HEK293 (cell line): Measurements from ENCODE around the gene CHN2.

Experiments
- CTCF ChIA-PET: fragments of 350-600 bp; formaldehyde crosslinking; extraction: SDS; loops from one replicate; lab custom pipeline; 2021; ENCODE audit warnings: antibody characterized with exemption; lab: Yijun Ruan, JAX
- POLR2A ChIA-PET: fragments of 300-600 bp; formaldehyde crosslinking; extraction: SDS; loops from one replicate; lab custom pipeline; 2020; ENCODE audit warnings: antibody characterized with exemption, inconsistent platforms; lab: Yijun Ruan, JAX
- H3K27ac ChIP-seq: fragments of 200-500 bp; sonication (Bioruptor generic); 2 replicates; pipeline ENCODE4 v1.5.1; 2014; ENCODE audit warnings: low read depth, low read length, control low read depth, inconsistent platforms; ENCODE audit errors: extremely low read depth
- H3K36me3 ChIP-seq, 2 experiments: fragments of 200-500 bp in 1 of 2; sonication (Bioruptor generic) in 1 of 2; 1 replicate in 1 of 2; 2 replicates in 1 of 2; pipeline ENCODE4 v1.5.1; 2014 to 2017; ENCODE audit warnings: inconsistent platforms in 2 of 2, low read length in 2 of 2; ENCODE audit not compliant: control insufficient read depth in 2 of 2, insufficient read depth in 1 of 2
- H3K4me1 ChIP-seq: fragments of 200-500 bp; sonication (Bioruptor generic); 2 replicates; pipeline ENCODE4 v1.5.1; 2014; ENCODE audit warnings: mild to moderate bottlenecking, low read length, inconsistent platforms; ENCODE audit not compliant: control insufficient read depth, insufficient read depth
- H3K4me3 ChIP-seq: 2 replicates; pipeline ENCODE4 v1.5.1; 2011; ENCODE audit warnings: low read depth, mild to moderate bottlenecking, control low read depth, low read length, moderate library complexity
- H3K9me3 ChIP-seq: fragments of 200-500 bp; sonication (Bioruptor generic); 2 replicates; pipeline ENCODE4 v1.5.1; 2014; ENCODE audit warnings: low read depth, low read length, inconsistent platforms; ENCODE audit not compliant: control insufficient read depth, insufficient read depth
- HOXA7 ChIP-seq: sonication (generic); formaldehyde crosslinking; IDR thresholded peaks from 2 replicates; pipeline ENCODE4 v1.8.1; 2022; ENCODE audit warnings: missing genetic modification reagents, borderline replicate concordance
- OVOL3 ChIP-seq: fragments of 450-650 bp; formaldehyde crosslinking; IDR thresholded peaks from 2 replicates; pipeline ENCODE4 v1.5.1; 2016; ENCODE audit warnings: missing biosample characterization, missing genetic modification characterization
- SP7 ChIP-seq: fragments of 450-650 bp; formaldehyde crosslinking; IDR thresholded peaks from 2 replicates; pipeline ENCODE4 v1.5.1; 2016; ENCODE audit warnings: missing biosample characterization, missing genetic modification characterization
- TRIM28 ChIP-seq: IDR thresholded peaks from 2 replicates; pipeline ENCODE4 v1.6.1; 2011; ENCODE audit warnings: low read length, control low read depth, borderline replicate concordance
- ZEB2 ChIP-seq: fragments of 450-650 bp; formaldehyde crosslinking; IDR thresholded peaks from 2 replicates; pipeline ENCODE4 v1.5.1; 2016; ENCODE audit warnings: missing biosample characterization, missing genetic modification characterization
- ZNF133 ChIP-seq: fragments of 450-650 bp; formaldehyde crosslinking; IDR thresholded peaks from 2 replicates; pipeline ENCODE4 v1.5.1; 2016; ENCODE audit warnings: missing biosample characterization, missing genetic modification characterization
- ZNF202 ChIP-seq: fragments of 450-650 bp; formaldehyde crosslinking; IDR thresholded peaks from 2 replicates; pipeline ENCODE4 v1.5.1; 2016; ENCODE audit warnings: missing biosample characterization, missing genetic modification characterization, borderline replicate concordance
- ZNF302 ChIP-seq: fragments of 450-650 bp; formaldehyde crosslinking; IDR thresholded peaks from 2 replicates; pipeline ENCODE4 v1.5.1; 2016; ENCODE audit warnings: missing biosample characterization, missing genetic modification characterization, low read depth
- ZNF366 ChIP-seq: fragments of 450-650 bp; formaldehyde crosslinking; conservative IDR thresholded peaks from 2 replicates; pipeline ENCODE4 v1.5.1; 2016; ENCODE audit warnings: missing biosample characterization, missing genetic modification characterization
- ZNF404 ChIP-seq: fragments of 450-650 bp; formaldehyde crosslinking; IDR thresholded peaks from 2 replicates; pipeline ENCODE4 v1.5.1; 2017; ENCODE audit warnings: missing biosample characterization, missing genetic modification characterization
- ZNF530 ChIP-seq: fragments of 450-650 bp; formaldehyde crosslinking; IDR thresholded peaks from 2 replicates; pipeline ENCODE4 v1.5.1; 2016; ENCODE audit warnings: low read depth, missing biosample characterization, missing genetic modification characterization
- ZNF544 ChIP-seq: fragments of 450-650 bp; formaldehyde crosslinking; IDR thresholded peaks from 2 replicates; pipeline ENCODE4 v1.5.0; 2017; ENCODE audit warnings: missing biosample characterization, missing genetic modification characterization
- ZNF558 ChIP-seq: fragments of 450-650 bp; formaldehyde crosslinking; IDR thresholded peaks from 2 replicates; pipeline ENCODE4 v1.5.1; 2016; ENCODE audit warnings: missing biosample characterization, missing genetic modification characterization
- ZNF560 ChIP-seq: fragments of 450-650 bp; formaldehyde crosslinking; IDR thresholded peaks from 2 replicates; pipeline ENCODE4 v1.5.1; 2017; ENCODE audit warnings: missing biosample characterization, missing genetic modification characterization, borderline replicate concordance
- ZNF600 ChIP-seq: fragments of 450-650 bp; formaldehyde crosslinking; IDR thresholded peaks from 2 replicates; pipeline ENCODE4 v1.5.1; 2016; ENCODE audit warnings: missing biosample characterization, missing genetic modification characterization
- ZNF629 ChIP-seq: fragments of 450-650 bp; formaldehyde crosslinking; IDR thresholded peaks from 2 replicates; pipeline ENCODE4 v1.5.1; 2017; ENCODE audit warnings: missing biosample characterization, missing genetic modification characterization
- ZNF670 ChIP-seq: fragments of 450-650 bp; formaldehyde crosslinking; IDR thresholded peaks from 2 replicates; pipeline ENCODE4 v1.5.1; 2016; ENCODE audit warnings: missing biosample characterization, missing genetic modification characterization, low read depth
- ZSCAN23 ChIP-seq: fragments of 450-650 bp; formaldehyde crosslinking; IDR thresholded peaks from 2 replicates; pipeline ENCODE4 v1.5.1; 2016; ENCODE audit warnings: missing biosample characterization, missing genetic modification characterization
- TF ChIP-seq, protein P1 (sequence below): fragments of 450-650 bp; formaldehyde crosslinking; IDR thresholded peaks from 2 replicates; pipeline ENCODE4 v1.5.1; 2016; ENCODE audit warnings: missing biosample characterization, missing genetic modification characterization
- TF ChIP-seq, protein P2 (sequence below): fragments of 450-650 bp; formaldehyde crosslinking; IDR thresholded peaks from 2 replicates; pipeline ENCODE4 v1.5.1; 2016; ENCODE audit warnings: missing biosample characterization, missing genetic modification characterization
- TF ChIP-seq, protein P3 (sequence below): fragments of 450-650 bp; formaldehyde crosslinking; IDR thresholded peaks from 2 replicates; pipeline ENCODE4 v1.5.1; 2016; ENCODE audit warnings: missing biosample characterization, missing genetic modification characterization
- TF ChIP-seq, protein P4 (sequence below): fragments of 450-650 bp; formaldehyde crosslinking; IDR thresholded peaks from 2 replicates; pipeline ENCODE4 v1.5.1; 2017; ENCODE audit warnings: missing biosample characterization, mild to moderate bottlenecking, missing genetic modification characterization, moderate library complexity
- TF ChIP-seq, protein P5 (sequence below): fragments of 450-650 bp; formaldehyde crosslinking; conservative IDR thresholded peaks from 2 replicates; pipeline ENCODE4 v1.5.1; 2016; ENCODE audit warnings: low read depth, missing biosample characterization, missing genetic modification characterization

The CHN2 gene

DNA sequence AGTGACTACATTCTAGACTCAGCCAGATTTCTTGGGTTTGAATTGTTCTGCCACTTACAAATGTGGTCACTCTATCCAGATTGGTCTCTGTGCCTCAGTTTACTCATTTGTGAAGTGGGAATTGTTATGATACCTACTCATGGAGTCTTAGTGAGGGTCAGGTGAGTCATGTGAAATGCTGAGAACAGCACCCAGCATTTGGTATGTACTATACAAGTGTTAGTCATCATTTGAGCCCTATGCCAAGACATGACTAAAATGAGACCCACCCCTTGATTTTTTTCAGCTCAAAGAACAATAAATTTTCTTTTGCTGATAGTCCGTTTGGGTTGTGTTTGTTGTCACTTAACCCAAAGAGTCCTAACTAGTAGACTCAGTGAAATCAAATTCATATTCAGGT, 92.8 kb downstream of the CHN2 start:
- TF ChIP-seq, protein P1, sequence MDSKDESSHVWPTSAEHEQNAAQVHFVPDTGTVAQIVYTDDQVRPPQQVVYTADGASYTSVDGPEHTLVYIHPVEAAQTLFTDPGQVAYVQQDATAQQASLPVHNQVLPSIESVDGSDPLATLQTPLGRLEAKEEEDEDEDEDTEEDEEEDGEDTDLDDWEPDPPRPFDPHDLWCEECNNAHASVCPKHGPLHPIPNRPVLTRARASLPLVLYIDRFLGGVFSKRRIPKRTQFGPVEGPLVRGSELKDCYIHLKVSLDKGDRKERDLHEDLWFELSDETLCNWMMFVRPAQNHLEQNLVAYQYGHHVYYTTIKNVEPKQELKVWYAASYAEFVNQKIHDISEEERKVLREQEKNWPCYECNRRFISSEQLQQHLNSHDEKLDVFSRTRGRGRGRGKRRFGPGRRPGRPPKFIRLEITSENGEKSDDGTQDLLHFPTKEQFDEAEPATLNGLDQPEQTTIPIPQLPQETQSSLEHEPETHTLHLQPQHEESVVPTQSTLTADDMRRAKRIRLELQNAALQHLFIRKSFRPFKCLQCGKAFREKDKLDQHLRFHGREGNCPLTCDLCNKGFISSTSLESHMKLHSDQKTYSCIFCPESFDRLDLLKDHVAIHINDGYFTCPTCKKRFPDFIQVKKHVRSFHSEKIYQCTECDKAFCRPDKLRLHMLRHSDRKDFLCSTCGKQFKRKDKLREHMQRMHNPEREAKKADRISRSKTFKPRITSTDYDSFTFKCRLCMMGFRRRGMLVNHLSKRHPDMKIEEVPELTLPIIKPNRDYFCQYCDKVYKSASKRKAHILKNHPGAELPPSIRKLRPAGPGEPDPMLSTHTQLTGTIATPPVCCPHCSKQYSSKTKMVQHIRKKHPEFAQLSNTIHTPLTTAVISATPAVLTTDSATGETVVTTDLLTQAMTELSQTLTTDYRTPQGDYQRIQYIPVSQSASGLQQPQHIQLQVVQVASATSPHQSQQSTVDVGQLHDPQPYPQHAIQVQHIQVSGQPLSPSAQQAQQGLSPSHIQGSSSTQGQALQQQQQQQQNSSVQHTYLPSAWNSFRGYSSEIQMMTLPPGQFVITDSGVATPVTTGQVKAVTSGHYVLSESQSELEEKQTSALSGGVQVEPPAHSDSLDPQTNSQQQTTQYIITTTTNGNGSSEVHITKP, result peak; percentile 38; the same call in 1 of the 2 replicates
- TF ChIP-seq ZNF629 (tag by site-specific recombination) (peak; percentile 59; the same call in 1 of the 2 replicates), ZNF404 (tag by site-specific recombination) (no peak), ZEB2 (tag by site-specific recombination) (peak; percentile 68), ZNF600 (tag by site-specific recombination) (peak; percentile 52; the same call in 1 of the 2 replicates), SP7 (tag by site-specific recombination) (peak; percentile 52), HOXA7 (CRISPR knock-in tag) (no peak)
- TF ChIP-seq, protein P2, sequence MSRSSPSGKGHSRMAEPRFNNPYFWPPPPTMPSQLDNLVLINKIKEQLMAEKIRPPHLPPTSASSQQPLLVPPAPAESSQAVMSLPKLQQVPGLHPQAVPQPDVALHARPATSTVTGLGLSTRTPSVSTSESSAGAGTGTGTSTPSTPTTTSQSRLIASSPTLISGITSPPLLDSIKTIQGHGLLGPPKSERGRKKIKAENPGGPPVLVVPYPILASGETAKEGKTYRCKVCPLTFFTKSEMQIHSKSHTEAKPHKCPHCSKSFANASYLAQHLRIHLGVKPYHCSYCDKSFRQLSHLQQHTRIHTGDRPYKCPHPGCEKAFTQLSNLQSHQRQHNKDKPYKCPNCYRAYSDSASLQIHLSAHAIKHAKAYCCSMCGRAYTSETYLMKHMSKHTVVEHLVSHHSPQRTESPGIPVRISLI, result 0 out of 2 replicates have a peak, but pooled peaks have one; percentile 29
- Histone ChIP-seq H3K36me3 (no peaks in the 10 kb centered on the region), H3K4me3 (no peak overlapping the region), H3K4me1 (peaks cover 9% of the 10 kb centered on the region), H3K9me3 (no peaks in the 10 kb centered on the region), H3K27ac (no peak overlapping the region)
- CTCF ChIA-PET, result interaction anchor here (1.0 to 1.7 kb wide), 3 partner anchors 10 to 331 kb away, joined by 3 to 6 read pairs (median 3); no protein-coding TSS in a partner anchor
- POLR2A ChIA-PET, result no interaction called here

DNA sequence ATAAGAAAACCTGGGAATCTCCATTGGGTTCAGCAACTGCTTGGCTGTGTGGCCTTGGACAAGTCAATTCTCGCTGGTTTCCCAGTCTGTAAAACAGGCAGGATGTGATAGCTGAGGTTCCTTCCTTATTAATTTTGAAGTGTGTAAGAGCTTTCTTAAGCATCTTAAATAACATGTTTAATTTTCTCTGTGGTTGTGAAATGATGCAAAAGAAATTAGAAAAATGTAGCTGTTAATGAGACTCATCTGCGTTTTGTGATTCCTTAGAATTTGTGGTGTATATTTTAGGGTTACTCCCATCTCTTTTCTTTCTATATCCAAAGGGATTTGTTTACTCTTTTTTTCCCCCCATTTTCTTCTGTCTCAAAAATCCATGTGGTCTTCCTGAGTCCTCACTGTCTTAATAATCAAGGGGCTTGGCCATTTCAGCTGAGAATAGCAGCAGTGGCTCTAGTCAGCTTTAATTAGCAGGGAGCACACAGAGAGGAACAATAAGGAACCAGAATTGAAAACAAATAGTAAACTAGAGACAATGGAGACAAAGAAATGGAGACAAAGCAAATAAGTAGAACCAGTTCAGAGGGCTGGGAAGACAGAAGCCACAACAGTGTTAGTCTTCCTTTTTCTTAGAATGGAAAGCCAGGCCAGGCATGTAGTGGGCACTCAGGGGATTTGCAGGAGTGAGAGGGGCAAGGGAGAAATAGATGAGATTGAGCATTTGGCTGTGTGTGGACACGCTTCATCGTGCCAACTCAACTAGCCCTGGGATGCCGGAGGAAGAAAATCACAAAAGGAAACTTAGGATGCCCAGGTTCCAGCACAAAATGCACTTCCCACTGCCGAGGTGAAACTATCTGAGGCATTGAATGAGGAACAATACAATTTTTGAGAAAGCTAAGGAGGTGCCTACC, 93.9 kb downstream of the CHN2 start:
- ChIA-PET CTCF (interaction anchor here (1.7 kb wide), 1 partner anchor 98 kb away, joined by 6 read pairs; no protein-coding TSS in a partner anchor), POLR2A (no interaction called here)
- Histone ChIP-seq H3K36me3 (no peaks in the 10 kb centered on the region), H3K9me3 (no peaks in the 10 kb centered on the region), H3K4me3 (no peak overlapping the region), H3K27ac (no peak overlapping the region), H3K4me1 (peaks cover 9% of the 10 kb centered on the region)
- no peak for TF ChIP-seq ZNF544 (tag by site-specific recombination)
- no peak for TF ChIP-seq OVOL3 (tag by site-specific recombination)
- no peak for TF ChIP-seq ZNF558 (tag by site-specific recombination)
- no peak for TF ChIP-seq ZNF202 (tag by site-specific recombination)
- no peak for TF ChIP-seq ZNF530 (tag by site-specific recombination)
- TF ChIP-seq ZNF302 (tag by site-specific recombination), result no peak
- TF ChIP-seq ZNF133 (tag by site-specific recombination), result no peak
- no peak for TF ChIP-seq ZNF670 (tag by site-specific recombination)
- no peak for TF ChIP-seq TRIM28
- TF ChIP-seq, protein P3, sequence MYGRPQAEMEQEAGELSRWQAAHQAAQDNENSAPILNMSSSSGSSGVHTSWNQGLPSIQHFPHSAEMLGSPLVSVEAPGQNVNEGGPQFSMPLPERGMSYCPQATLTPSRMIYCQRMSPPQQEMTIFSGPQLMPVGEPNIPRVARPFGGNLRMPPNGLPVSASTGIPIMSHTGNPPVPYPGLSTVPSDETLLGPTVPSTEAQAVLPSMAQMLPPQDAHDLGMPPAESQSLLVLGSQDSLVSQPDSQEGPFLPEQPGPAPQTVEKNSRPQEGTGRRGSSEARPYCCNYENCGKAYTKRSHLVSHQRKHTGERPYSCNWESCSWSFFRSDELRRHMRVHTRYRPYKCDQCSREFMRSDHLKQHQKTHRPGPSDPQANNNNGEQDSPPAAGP (tag by site-specific recombination), result no peak
- TF ChIP-seq, protein P4, sequence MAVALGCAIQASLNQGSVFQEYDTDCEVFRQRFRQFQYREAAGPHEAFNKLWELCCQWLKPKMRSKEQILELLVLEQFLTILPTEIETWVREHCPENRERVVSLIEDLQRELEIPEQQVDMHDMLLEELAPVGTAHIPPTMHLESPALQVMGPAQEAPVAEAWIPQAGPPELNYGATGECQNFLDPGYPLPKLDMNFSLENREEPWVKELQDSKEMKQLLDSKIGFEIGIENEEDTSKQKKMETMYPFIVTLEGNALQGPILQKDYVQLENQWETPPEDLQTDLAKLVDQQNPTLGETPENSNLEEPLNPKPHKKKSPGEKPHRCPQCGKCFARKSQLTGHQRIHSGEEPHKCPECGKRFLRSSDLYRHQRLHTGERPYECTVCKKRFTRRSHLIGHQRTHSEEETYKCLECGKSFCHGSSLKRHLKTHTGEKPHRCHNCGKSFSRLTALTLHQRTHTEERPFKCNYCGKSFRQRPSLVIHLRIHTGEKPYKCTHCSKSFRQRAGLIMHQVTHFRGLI (tag by site-specific recombination), result no peak
- TF ChIP-seq ZSCAN23 (tag by site-specific recombination), result no peak
- TF ChIP-seq ZNF560, result no peak
- TF ChIP-seq, protein P5, sequence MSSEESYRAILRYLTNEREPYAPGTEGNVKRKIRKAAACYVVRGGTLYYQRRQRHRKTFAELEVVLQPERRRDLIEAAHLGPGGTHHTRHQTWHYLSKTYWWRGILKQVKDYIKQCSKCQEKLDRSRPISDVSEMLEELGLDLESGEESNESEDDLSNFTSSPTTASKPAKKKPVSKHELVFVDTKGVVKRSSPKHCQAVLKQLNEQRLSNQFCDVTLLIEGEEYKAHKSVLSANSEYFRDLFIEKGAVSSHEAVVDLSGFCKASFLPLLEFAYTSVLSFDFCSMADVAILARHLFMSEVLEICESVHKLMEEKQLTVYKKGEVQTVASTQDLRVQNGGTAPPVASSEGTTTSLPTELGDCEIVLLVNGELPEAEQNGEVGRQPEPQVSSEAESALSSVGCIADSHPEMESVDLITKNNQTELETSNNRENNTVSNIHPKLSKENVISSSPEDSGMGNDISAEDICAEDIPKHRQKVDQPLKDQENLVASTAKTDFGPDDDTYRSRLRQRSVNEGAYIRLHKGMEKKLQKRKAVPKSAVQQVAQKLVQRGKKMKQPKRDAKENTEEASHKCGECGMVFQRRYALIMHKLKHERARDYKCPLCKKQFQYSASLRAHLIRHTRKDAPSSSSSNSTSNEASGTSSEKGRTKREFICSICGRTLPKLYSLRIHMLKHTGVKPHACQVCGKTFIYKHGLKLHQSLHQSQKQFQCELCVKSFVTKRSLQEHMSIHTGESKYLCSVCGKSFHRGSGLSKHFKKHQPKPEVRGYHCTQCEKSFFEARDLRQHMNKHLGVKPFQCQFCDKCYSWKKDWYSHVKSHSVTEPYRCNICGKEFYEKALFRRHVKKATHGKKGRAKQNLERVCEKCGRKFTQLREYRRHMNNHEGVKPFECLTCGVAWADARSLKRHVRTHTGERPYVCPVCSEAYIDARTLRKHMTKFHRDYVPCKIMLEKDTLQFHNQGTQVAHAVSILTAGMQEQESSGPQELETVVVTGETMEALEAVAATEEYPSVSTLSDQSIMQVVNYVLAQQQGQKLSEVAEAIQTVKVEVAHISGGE (tag by site-specific recombination), result no peak
- no peak for TF ChIP-seq ZNF366 (tag by site-specific recombination)
- TF ChIP-seq HOXA7 (CRISPR knock-in tag), result no peak
